ENCODE data around the gene BTBD16.

BTBD16 gene

GRCh38 chr10:122308417-122309141 lies 37.5 kb downstream of the BTBD16 start:
- no peak for DNase-seq (ENCODE audit: low read depth in 2 of 3, low spot score in 1 of 3)

- no peak for DNase-seq (ENCODE audit: low read depth in 2 of 3, low spot score in 1 of 3)
Observed at GRCh38 chr10:122310311-122311050, 39.4 kb downstream of the BTBD16 start.

GRCh38 chr10:122311051-122311410 lies 39.9 kb downstream of the BTBD16 start:
- no peak for DNase-seq (ENCODE audit: low read depth in 2 of 3, low spot score in 1 of 3)

GRCh38 chr10:122311716-122312115 lies 40.6 kb downstream of the BTBD16 start:
- DNase-seq (ENCODE audit: low read depth in 2 of 3, low spot score in 1 of 3), result no peak

GRCh38 chr10:122316224-122316884 lies 45.3 kb downstream of the BTBD16 start:
- no peak for DNase-seq (ENCODE audit: low read depth in 2 of 3, low spot score in 1 of 3)

- no peak for DNase-seq (ENCODE audit: low read depth in 2 of 3, low spot score in 1 of 3)
Observed at GRCh38 chr10:122321960-122322359, 50.9 kb downstream of the BTBD16 start.

GRCh38 chr10:122323189-122323588 lies 52.1 kb downstream of the BTBD16 start:
- DNase-seq (ENCODE audit: low read depth in 2 of 3, low spot score in 1 of 3), result no peak

GRCh38 chr10:122323941-122324675 lies 53.0 kb downstream of the BTBD16 start:
- no peak for DNase-seq (ENCODE audit: low read depth in 2 of 3, low spot score in 1 of 3)

- no peak for DNase-seq (ENCODE audit: low read depth in 2 of 3, low spot score in 1 of 3)
Observed at GRCh38 chr10:122325235-122325634, 54.1 kb downstream of the BTBD16 start.

GRCh38 chr10:122326385-122326784 lies 55.3 kb downstream of the BTBD16 start:
- no peak for DNase-seq (ENCODE audit: low read depth in 2 of 3, low spot score in 1 of 3)

GRCh38 chr10:122326806-122327205 lies 55.7 kb downstream of the BTBD16 start:
- DNase-seq (ENCODE audit: low read depth in 2 of 3, low spot score in 1 of 3), result no peak

- DNase-seq (ENCODE audit: low read depth in 2 of 3, low spot score in 1 of 3), result no peak
Observed at GRCh38 chr10:122327237-122328206, 56.4 kb downstream of the BTBD16 start.

- no peak for DNase-seq (ENCODE audit: low read depth in 2 of 3, low spot score in 1 of 3)
Observed at GRCh38 chr10:122328676-122329075, 57.6 kb downstream of the BTBD16 start.

GRCh38 chr10:122329416-122329815 lies 58.3 kb downstream of the BTBD16 start:
- DNase-seq (ENCODE audit: low read depth in 2 of 3, low spot score in 1 of 3), result no peak

- no peak for DNase-seq (ENCODE audit: low read depth in 2 of 3, low spot score in 1 of 3)
Observed at GRCh38 chr10:122331100-122331499, 60.0 kb downstream of the BTBD16 start.

- no peak for DNase-seq (ENCODE audit: low read depth in 2 of 3, low spot score in 1 of 3)
Observed at GRCh38 chr10:122331615-122332446, 60.7 kb downstream of the BTBD16 start.

GRCh38 chr10:122333037-122333436 lies 61.9 kb downstream of the BTBD16 start:
- peak in 1 of 3 donors; percentile 8 for DNase-seq (ENCODE audit: low read depth in 2 of 3, low spot score in 1 of 3)

- no peak for DNase-seq (ENCODE audit: low read depth in 2 of 3, low spot score in 1 of 3)
Observed at GRCh38 chr10:122336332-122336731, 65.2 kb downstream of the BTBD16 start.

- no peak for DNase-seq (ENCODE audit: low read depth in 2 of 3, low spot score in 1 of 3)
Observed at GRCh38 chr10:122336961-122337360, 65.9 kb downstream of the BTBD16 start.
